Measurements from ENCODE around the gene PTF1A.
"Not testable (repeated sequence)": the region's sequence is repeated elsewhere in the genome, so short reads cannot be mapped to it uniquely, and the experiment has no call there.

PTF1A gene

DNA sequence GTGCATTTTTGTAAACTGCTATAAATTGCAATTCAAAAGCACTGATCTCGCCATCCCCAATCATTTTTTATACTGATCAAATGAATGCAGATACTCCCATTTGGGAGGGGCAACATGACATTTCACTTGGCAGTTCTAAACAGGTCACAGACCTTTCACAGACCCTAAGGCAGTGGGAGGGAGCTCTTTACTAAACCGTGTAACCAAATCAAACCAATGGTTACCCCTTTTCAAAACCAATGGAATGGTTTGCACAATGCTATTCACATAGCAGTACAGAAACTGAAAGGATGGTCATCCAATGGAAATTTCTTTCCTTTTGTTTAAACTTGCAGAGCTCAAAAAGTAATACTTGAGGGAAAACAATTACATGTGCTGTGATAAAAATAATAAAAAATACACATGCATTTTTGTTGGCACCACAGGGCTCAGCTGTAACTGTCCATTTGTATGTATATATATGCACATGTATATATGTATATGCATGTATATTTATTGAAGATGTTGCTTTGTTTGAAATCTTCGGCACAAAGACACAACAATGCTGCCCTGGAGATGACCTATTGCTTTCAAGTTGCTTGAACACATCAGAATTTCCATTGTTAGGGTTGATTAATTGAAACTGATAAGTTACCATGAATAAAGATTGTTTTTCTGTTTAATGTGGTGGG, 14.0 kb downstream of the PTF1A start:
- no peak for DNase-seq

DNA sequence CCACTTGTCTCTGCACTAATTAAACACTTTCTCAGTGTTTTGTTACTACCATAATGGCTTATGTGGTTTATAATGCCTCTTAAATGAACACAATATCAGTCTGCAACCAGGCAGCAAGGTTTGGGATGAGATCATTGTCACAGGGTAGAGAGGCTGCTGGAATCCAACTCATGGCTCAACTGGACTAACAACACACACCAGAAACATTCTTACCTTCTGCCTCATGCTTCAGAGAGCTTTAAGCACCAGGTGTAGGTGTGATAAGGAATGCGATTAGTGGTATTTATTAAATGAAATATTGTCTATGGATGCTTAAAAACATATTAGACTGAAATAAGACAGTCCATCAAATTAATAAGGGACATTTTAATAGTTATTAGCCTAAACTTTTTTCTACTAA, 25.4 kb downstream of the PTF1A start:
- DNase-seq = no peak

DNA sequence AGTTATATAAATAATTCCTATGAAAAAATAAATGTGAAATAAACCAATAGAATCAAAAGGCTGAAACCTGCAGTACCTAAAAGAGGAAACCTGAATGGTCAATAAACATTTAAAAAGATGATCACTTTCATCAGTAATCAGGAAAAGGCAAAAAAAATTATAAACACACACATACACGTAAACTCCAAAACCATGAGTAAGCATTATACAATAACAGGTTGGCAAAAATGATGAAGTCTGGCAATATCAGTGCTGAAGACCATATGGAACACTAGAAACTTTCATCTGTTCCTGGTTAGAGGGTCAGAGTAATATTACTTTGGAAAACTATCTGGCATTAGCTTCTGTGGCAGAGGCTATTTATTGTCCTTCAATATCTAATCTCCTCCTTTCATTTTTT, 38.5 kb downstream of the PTF1A start:
- no peak for DNase-seq

DNA sequence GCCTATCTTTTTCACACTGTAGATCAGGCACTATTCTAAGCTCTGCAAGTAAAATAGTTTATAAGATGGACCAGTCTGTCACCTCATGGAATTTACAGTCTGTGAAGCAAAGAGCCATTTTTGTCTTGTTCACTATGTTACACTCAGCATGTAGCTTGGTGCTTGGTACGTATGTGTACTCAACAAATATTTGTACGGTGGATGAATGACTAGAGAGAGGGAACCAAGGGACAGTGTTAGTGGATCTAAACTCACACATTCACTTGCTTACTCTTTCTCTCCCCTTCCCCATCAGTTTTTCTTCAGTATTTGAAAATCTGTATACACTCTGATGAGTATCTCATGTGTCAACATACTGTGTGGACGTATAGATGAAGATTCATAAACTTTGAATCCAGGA, 45.9 kb downstream of the PTF1A start:
- DNase-seq = no peak

DNA sequence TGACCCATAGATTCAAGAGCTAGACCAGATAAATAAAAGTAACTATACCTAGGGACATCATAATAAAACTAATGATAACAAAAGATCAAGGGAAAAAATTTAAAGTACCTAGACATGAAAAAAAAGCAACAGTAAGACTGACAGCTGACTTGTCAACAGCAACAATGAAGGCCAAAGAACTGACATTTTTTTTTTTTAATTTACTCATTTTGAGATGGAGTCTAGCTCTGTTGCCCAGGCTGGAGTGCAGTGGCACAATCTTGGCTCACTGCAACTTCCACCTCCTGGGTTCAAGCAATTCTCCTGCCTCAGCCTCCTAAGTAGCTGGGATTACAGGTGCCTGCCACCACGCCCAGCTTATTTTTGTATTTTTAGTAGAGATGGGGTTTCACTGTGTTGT, 49.7 kb downstream of the PTF1A start:
- DNase-seq = not testable (repeated sequence)
